Measurements from ENCODE around the gene GPRIN3. TPM values are rescaled to one million over a fixed set of nuclear protein-coding genes. Genes with fewer than 3 reads are reported as not detected.

The GPRIN3 gene
- total RNA-seq, 1 donor from 2014 or later, result 34.2 TPM

GRCh38 chr4:89196745-89197144 is 110.9 kb downstream of the GPRIN3 start:
- Histone ChIP-seq H3K4me3 (no peak overlapping the region), H3K36me3 (no peaks in the 10 kb centered on the region), H3K27me3 (ENCODE audit: low read depth) (no peaks in the 10 kb centered on the region), H3K4me1 (no peaks in the 10 kb centered on the region), H3K27ac (no peak overlapping the region), H3K9me3 (no peaks in the 10 kb centered on the region)
- intact Hi-C loops (cut with DNase I), result no loop called here
- ATAC-seq, result no peak
- no peak for DNase-seq
- no peak for TF ChIP-seq CTCF (IDR thresholded peaks at IDR 0.05)

- TF ChIP-seq CTCF (IDR thresholded peaks at IDR 0.05), result no peak
- Histone ChIP-seq H3K9me3 (no peaks in the 10 kb centered on the region), H3K4me3 (no peak overlapping the region), H3K4me1 (no peaks in the 10 kb centered on the region), H3K27ac (no peak overlapping the region), H3K27me3 (ENCODE audit: low read depth) (no peaks in the 10 kb centered on the region), H3K36me3 (no peaks in the 10 kb centered on the region)
- DNase-seq, result no peak
- intact Hi-C loops (cut with DNase I), result no loop called here
- ATAC-seq, result no peak
Measured at GRCh38 chr4:89196056-89196674, 111.4 kb downstream of the GPRIN3 start.

GRCh38 chr4:89193843-89194242 is 113.8 kb downstream of the GPRIN3 start:
- intact Hi-C loops (cut with DNase I), result no loop called here
- H3K9me3 ChIP-seq, result no peaks in the 10 kb centered on the region
- H3K4me1 ChIP-seq, result no peaks in the 10 kb centered on the region
- no peak for TF ChIP-seq CTCF (IDR thresholded peaks at IDR 0.05)
- no peak overlapping the region for H3K27ac ChIP-seq
- ATAC-seq (no peak), DNase-seq (no peak)
- H3K4me3 ChIP-seq, result no peak overlapping the region
- H3K27me3 ChIP-seq (ENCODE audit: low read depth), result no peaks in the 10 kb centered on the region
- no peaks in the 10 kb centered on the region for H3K36me3 ChIP-seq

Other genes starting within 250 kb of the GPRIN3 start
- 6.8 TPM for gene TIGD2, start 196.3 kb downstream of the GPRIN3 start, total RNA-seq